GM19023 (cell line): ENCODE measurements around the gene FSTL4.

ENCODE experiments used
- ATAC-seq: cut with Tn5 transposase; IDR thresholded peaks from one replicate; pipeline ENCODE4 v1.9.1; 2021; ENCODE audit warnings: mild to moderate bottlenecking, moderate library complexity; ENCODE audit not compliant: unreplicated experiment

The FSTL4 gene

DNA sequence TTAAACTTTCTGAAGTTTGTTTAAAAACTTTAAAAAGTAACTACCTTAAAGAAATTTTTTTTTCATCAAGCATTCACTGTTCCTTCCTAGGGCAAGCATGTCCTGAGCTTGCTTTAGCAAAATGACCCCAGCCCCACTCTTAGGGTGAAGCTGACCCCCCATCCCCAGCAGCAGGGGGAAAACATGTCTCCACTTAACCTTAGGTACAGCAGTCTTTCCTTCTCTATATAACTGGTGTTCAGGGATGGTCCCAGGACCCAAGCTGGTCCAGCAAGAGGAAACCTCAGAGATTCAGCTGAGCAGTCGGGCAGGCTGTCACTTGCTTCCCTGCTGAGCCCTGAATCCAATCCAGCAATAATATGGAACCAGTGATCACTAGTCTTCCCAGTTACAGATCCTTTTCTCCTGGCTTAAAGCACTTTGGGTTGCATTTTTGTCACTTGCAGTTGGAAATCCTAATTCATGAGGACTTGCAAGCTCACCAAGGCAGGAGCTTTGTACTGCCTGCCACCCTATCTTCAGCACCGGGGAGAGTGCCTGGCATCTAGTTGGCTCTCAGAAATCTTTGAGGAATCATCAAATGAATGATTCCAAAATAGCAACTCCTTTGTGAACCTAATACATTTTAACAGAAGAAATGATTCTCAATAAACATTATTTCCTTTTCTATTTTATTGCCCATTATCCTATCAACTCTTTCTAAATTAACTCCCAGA is 91.2 kb downstream of the FSTL4 start:
- no peak for ATAC-seq

DNA sequence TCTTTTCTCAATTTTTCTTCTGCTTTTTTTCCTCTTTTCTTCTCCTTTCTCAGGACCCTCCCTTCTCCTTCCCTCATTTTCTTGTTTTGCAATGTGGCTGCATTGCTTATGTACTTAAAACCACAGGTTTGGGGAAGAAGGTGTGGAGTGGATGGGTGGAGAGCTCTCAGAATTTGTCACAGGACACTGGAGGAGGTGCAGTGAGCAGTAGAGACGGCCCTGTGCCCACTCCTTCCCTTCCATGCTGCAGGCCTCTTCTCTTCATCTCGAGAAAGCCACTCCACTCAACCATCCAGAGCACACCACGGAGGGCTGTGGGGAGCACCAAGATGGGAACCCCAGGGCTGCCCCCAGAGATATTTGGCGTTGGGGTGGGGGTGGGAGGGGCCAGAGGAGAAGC is 92.3 kb downstream of the FSTL4 start:
- ATAC-seq, result no peak

DNA sequence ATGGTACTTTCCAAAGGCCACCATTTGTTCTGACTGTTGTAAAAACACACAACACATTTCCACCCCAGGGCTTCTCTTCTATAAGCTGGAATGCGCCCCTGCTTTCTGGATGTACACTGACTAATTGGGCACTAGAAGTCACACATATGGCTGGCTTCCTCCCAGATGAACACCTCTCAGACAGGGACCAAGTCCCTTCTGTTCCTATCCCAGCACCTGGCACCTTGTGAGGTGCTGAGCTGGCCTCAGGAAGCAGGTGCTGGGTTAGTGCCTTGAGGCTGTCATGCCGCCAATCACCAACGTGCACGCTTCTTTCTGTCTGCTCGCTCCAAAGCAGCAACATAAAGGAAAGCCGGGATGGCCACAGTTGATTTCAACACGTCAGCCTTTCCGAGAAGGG is 93.2 kb downstream of the FSTL4 start:
- ATAC-seq, result no peak

DNA sequence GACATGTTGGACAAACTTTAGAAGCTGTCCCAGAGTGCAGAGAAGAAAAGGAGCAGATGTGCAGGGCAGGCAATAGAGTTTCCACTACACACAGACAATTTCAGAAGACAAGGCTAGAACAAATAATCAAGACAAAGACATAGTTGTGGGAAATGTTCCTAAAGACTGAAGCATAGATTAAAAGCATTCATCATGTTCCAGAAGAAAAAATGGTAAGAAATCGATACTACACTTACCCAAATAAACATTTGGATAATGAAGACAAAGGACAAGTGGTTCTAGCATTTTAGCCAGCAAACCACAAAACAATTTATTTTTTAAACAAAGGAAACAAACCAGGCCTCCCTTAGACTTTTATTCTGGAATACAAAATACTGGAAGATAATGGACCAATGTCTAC is 97.9 kb downstream of the FSTL4 start:
- no peak for ATAC-seq

DNA sequence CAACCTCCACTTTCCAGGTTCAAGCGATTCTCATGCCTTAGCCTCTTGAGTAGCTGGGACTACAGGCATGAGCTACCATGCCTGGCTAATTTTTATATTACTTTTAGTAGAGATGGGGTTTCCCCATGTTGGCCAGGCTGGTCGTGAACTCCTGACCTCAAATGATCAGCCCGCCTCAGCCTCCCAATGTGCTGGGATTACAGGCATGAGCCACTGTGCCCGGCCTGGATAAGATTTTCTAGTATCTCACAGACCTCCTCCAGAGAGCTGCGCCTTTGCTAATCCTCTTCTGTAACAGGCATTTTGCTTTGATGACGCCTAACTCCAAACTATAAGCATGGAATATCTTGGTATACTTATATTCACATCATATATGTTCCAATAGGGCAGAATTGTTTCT is 99.4 kb downstream of the FSTL4 start:
- no peak for ATAC-seq

DNA sequence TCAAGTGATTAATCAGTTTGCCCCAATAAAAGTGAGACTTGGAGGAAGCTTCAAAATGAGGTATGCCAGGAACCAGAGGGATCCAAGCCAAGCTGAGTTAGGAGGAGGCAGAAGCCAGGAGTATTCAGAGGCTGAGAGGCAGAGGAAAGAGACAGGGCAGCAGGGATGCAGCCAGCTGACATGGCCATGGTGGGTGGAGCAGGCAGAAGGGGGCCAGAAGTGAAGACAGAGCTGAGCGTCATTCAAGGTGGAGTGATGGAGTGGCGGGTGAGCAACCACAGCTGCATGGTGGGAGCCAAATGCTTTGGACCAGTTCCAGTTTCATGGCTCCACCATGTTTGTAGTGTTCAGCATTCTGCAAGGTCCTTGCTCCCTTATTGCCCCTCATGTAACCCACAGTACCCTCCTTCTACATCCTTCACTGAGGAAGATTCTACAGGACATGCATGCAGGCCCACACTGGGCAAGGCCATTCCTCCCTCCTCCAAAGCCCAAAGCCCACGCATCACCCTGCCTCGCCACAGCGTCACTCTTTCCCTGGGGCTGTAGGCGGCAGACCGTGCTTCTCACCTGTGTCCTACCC is 100.6 kb downstream of the FSTL4 start:
- ATAC-seq, result no peak

DNA sequence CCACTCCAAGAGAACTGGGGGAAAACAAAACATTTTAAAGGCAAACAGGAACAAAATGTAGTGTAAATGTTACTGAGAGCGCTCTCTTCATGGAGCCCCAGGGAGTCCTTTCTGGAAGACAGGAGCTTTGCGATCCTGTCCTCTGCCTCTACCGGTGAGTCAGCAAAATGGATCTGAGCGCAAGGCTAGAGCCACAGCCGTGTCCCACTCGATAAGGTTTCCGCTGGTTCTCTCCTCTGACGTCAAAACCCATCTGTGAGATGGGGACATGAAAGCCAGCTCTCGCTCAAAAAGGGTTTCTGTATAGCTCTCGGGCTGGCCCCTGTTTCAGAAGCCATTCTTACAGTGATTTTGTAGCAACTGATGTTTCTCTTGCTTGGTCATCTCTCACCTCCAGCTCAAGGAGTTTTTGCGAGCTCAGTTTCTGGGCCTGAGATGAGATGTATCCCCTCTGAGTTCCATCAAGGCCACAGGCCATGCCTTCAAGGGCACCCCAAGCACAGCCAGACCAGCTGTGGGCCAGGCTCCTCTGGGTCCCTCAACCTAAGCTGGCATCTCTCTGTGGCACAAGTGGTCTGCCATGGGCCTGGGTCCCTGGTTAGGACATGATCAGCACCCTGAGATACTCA is 101.6 kb downstream of the FSTL4 start:
- no peak for ATAC-seq

DNA sequence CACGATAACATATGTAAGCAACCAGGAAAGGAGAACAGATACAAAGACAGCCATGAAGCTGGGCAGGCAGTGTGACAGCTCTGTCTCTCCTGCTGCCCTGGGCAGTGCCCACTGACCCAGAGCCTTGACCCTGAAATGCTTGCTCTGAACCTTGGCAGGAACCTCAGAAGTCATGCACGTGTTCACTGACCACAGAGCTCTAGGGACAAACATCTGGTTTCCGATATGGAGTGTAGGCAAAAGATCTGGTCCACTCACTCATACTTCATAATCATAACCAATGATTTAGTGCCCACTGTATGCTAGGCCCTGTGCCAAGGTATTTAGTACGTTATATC is 102.6 kb downstream of the FSTL4 start:
- ATAC-seq, result no peak

DNA sequence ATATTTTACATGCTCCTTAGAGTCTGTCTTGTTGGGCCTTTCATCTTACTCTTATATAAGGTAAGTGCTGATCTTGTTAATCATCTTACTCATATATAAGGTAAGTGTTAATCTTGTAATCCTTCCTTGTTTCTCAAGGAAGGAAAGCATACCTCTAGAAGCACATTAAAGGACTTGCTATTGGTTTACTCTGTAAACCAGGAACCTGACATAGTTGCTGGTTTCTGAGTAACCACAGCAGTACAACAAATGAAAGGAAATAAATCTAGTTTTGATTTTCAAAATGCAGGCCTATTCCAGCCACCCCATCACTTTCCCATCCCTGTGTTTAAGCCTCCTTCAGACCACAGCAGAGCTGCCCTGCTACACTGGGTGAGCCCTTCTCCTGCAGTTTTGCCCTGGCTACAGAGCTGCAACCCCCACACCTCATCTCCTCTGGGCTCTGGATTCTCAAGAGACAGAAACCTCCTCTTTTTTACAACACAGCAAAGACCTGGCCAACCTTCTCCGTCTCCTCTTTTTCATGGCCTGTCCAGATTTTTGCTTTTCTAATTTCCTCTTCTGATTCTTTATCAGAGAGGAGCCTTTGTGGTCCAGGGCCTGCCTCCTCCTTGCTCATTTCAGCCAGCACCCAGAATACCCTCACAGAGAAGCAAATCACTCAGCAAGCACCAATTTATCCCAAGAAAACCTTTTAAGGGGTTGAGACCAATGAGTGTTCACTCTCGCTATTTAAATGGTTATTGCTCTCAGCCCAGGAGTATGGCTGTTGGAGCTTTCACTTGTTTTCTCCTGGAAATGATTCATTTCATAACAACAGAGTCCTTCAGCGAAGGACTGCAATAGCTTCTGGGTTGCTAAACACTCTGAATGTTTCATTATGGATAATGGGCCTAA is 103.2 kb downstream of the FSTL4 start:
- no peak for ATAC-seq

DNA sequence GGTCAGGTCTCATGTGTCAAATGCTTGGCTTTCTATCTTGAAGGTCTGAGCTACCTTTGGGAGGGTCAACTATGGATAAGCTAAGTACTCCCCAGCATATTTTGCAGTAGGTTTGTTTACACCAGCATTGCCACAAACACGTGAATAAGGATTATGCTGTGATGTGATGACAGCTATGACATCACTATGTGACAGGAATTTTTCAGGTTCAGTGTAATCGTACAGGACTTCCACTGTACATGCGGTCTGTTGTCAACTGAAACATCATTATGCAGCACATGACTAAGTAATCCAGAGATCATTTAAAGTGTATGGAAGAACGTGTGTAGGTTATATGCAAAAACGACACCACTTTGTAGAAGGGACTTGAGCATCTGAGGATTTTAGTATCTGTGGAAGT is 104.0 kb downstream of the FSTL4 start:
- ATAC-seq, result no peak

DNA sequence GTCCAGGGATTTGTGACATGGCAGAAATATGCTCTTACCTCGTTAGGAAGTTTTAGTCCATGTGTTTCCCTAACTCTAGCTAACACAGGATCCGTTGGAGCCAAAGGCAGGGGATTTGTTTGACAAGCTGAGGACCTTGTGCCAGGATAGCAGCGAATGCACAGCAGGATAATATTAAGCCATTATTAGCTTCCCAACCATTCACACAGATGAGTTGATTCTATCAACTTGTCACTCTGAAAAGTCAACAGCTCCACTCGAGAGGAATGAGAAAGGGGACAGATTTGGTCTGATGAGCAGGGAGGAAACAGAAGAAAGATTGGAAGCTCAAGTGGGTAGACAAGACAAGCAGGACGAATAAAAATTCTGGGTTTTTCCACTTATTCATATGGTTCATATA is 106.2 kb downstream of the FSTL4 start:
- ATAC-seq, result no peak

DNA sequence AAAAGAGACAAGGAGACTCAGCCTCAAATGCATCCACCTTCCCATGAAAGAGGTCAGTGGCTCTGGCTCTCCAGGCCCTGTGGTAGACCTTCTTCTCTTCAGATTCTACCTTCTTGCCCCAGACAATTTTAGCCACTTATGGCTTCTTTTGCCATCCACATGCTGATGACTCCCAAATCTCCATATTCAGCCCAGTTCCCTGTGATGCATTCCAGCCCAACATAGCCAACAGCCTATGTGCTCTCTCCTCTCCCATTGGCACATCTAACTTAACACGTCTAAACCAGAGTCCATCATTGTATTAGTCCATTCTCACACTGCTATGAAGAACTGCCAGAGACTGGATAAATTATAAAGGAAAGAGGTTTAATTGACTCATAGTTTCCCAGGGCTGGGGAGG is 108.8 kb downstream of the FSTL4 start:
- no peak for ATAC-seq

DNA sequence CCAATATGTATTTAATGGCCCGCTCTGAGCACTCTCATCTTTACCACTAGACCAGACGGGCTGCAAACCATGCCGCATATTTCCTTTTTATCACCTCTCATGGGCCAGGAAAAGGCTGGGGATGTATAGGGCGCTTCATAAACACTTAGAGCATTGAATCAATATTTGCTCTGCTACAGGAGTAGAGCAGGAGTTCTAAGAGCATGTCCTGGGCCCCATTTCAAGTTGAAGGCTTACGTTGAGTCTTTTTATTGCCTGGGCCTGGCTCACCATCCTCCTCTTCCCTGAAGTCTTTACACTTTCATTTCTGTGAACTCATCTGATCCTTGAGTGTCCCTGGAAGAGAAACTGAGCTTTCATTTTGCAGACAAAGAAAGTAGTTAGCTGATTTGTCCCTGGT is 112.4 kb downstream of the FSTL4 start:
- ATAC-seq, result no peak

DNA sequence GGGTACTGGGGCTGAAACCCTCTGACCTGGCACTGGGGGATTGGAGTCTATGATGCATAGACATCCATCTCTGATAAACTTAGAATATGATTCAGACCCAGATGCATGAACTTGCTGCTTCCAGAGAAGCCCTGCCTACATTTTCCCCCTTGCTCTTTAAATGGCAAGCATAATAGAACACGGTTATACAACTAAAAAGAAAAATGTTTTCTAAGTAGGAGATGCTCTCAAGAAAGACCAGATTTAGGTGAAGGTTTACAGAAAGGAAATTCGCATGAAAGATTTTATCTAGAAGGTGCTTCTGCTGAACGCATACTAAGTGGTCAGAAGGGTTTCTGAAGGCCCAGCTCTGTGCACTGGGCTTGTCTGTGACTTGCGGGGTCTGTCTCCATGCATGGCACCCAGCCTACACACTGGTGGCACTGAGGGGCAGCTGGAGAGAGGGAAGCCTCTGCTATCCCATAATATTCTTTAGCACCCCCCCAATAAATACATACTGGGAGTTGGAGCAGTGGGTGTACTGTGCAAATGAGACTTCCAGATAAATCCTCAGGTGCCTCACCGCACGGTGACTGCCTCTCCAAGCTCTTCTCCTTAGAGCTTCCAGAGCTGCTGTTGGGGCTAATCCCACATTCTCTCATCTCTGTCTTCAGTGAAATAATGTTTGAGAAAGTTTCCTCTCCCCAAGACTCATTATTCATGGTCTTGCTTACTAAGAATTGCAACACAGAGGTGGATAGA is 114.6 kb downstream of the FSTL4 start:
- no peak for ATAC-seq

DNA sequence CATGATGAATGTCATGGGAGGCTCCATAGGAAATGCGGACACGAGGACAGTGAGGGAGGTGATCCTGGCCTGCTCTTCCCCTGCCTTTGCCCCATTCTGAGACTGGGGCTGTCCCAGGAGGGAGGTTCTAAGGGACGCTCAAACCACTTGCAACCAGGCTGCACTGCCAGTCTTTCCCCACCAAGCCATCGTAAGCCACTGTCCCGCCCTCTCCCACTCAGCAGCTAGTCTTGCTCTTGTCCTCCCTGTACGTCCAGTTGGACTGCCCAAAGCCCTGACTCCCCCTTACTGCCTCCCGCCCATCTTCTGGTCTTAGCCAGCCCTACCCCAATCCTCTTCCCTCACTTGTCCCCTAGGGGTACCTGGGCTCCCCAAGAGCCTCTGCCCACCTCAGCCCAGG is 115.7 kb downstream of the FSTL4 start:
- ATAC-seq, result no peak

DNA sequence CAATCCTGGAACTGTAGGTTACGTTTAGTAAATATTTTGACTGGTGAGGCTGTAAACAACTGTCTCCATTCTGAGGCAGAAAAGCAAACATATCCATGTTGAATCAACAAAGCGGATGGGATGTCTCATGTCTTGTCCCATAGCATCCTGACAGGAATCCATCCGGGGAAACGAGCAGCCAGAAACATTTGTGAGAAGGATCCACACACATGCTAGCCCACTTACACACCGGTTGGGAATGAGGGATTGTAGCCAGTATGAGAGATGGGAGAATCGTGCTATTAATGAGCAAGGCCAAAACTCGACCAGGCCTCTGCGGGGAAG is 117.5 kb downstream of the FSTL4 start:
- no peak for ATAC-seq

DNA sequence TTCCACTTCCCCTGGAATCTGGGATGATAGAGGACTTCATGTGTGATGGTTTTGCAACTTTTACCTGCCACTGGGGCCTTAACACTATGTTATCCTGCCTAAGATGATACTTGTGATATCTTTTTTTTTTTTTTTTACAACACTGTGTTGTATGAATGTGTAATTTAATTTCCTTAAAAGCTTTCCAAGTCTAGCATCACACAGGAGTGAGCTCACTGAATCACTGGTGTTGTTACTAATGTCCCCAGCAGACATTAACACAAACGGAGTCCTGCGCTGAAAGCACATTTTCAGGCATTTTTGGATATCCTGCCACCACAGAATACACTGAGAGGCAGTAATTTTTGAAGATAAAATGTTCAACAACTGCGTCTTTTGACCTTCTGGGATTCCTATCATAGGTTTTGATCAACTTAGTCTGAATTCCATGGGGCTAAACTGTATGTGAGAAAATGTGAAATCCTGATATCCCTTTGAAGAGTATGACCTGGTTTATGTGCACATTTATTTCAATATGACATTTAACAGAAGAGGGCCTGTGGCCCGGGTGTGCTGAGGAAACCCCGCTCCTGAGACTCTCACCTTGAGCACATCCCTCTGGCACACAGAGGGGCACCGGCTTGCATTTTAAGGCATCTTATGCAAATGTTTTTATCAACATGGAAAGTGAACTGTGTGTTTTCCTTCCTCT is 118.0 kb downstream of the FSTL4 start:
- no peak for ATAC-seq

DNA sequence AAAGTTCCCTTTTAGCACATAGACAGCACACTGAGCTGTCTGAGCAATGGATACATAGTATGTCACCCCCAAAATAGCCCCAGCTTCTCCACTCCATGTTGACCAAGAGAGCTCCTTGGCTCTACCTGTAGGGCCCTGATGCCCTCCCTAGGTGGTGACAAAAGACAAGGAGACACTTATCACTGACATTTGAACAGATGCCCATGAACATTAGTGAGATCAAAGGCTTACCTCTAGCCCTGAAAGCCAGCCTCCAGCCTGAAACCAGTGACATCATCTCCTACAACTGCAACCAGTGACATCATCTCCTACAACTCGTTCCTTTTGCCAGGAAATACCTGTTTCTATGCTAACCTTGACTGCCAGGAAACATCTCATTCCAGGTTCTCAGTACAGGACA is 122.7 kb downstream of the FSTL4 start:
- ATAC-seq, result no peak

DNA sequence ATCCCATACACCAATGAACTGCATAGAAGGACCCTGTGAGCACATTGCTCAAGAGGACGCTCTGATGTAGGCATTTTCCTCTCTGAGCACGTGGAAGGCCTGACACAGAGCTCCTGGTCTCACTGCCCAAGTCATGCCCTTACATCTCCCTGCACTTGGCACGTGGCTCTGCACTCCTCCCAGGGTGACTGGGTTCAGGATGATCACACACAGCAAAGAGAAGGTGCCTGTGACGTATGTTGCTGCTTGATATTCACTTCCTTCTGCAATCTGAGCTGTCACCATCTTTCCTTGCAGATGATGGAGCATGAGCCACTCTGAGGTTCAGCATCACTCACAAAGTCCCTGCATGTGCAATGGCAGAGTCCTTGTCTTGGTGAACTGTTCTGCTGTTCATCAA is 125.2 kb downstream of the FSTL4 start:
- no peak for ATAC-seq

DNA sequence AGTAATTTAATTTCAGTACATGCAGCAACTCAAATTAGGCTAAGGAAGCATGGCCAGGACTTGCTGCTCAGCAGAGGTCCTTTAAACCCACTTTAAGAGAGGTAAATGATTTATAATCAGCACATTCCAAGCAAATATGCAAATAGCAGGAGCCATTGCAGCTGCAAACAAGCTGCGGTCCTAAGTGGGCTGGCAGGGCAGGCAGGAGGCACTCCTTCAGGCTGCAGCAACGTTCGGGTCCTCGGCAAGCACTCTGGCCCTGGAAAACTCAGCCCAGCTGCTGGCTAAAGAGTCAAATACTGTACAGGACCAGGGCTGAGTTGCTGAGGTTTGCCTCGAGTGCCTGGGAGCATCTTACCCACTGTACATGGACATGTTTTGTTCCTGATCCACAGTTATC is 126.9 kb downstream of the FSTL4 start:
- ATAC-seq, result no peak
